Measurements from ENCODE around the gene PINLYP.
"Not testable (repeated sequence)": the region's sequence is repeated elsewhere in the genome, so short reads cannot be mapped to it uniquely, and the experiment has no call there.

The PINLYP gene

GRCh38 chr19:43596842-43597461, 21.4 kb downstream of the PINLYP start:
- TF ChIP-seq NFRKB (IDR thresholded peaks at IDR 0.05): no peak
- TF ChIP-seq CTBP1 (IDR thresholded peaks at IDR 0.05; ENCODE audit: borderline replicate concordance): no peak
- TF ChIP-seq ZNF384 (IDR thresholded peaks at IDR 0.05): no peak
- no peak for TF ChIP-seq TARDBP (IDR thresholded peaks at IDR 0.05)
- no peak for TF ChIP-seq ARNT (IDR thresholded peaks at IDR 0.05)
- no peak for TF ChIP-seq ELF4 (IDR thresholded peaks at IDR 0.05)
- no peak for TF ChIP-seq L3MBTL2 (conservative IDR thresholded peaks at IDR 0.05)
- TF ChIP-seq FOXA1 (IDR thresholded peaks at IDR 0.05): no peak
- TF ChIP-seq SUZ12 (IDR thresholded peaks at IDR 0.05): no peak
- no peak for TF ChIP-seq LEF1 (IDR thresholded peaks at IDR 0.05; ENCODE audit: borderline replicate concordance)
- no peak for TF ChIP-seq HDGF (IDR thresholded peaks at IDR 0.05; ENCODE audit: borderline replicate concordance)
- no peak for TF ChIP-seq PKNOX1 (IDR thresholded peaks at IDR 0.05)
- TF ChIP-seq SP1 (IDR thresholded peaks at IDR 0.05): no peak
- TF ChIP-seq FOXK2 (IDR thresholded peaks at IDR 0.05): no peak
- ChIA-PET POLR2A (interaction anchor here (0.9 to 2.2 kb wide), 7 partner anchors 14 to 66 kb away, joined by 3 to 16 read pairs (median 3); partner anchors contain the start of genes PINLYP and XRCC1), CTCF (no interaction called here)
- DNase-seq (ENCODE audit: extremely low spot score): no peak

- CTCF ChIA-PET: no interaction called here
- POLR2A ChIA-PET: no interaction called here
- DNase-seq (ENCODE audit: extremely low spot score): no peak
- TF ChIP-seq ZNF384 (IDR thresholded peaks at IDR 0.05) (no peak), HDGF (IDR thresholded peaks at IDR 0.05; ENCODE audit: borderline replicate concordance) (no peak), NFRKB (IDR thresholded peaks at IDR 0.05) (no peak), CTBP1 (IDR thresholded peaks at IDR 0.05; ENCODE audit: borderline replicate concordance) (no peak), SP1 (IDR thresholded peaks at IDR 0.05) (no peak), FOXM1 (IDR thresholded peaks at IDR 0.05; ENCODE audit: borderline replicate concordance) (no peak), FOXK2 (IDR thresholded peaks at IDR 0.05) (no peak), L3MBTL2 (conservative IDR thresholded peaks at IDR 0.05) (no peak), PKNOX1 (IDR thresholded peaks at IDR 0.05) (no peak), SUZ12 (IDR thresholded peaks at IDR 0.05) (no peak), LEF1 (IDR thresholded peaks at IDR 0.05; ENCODE audit: borderline replicate concordance) (no peak), FOXA1 (IDR thresholded peaks at IDR 0.05) (no peak), ELF4 (IDR thresholded peaks at IDR 0.05) (no peak), BHLHE40 (IDR thresholded peaks at IDR 0.05; ENCODE audit: borderline replicate concordance) (no peak), ARNT (IDR thresholded peaks at IDR 0.05) (no peak)
Measured at GRCh38 chr19:43597876-43598275, 22.3 kb downstream of the PINLYP start.

- POLR2A ChIA-PET: no interaction called here
- TF ChIP-seq TARDBP (IDR thresholded peaks at IDR 0.05) (no peak), ZNF384 (IDR thresholded peaks at IDR 0.05) (no peak), BHLHE40 (IDR thresholded peaks at IDR 0.05; ENCODE audit: borderline replicate concordance) (no peak), FOXA1 (IDR thresholded peaks at IDR 0.05) (no peak), PKNOX1 (IDR thresholded peaks at IDR 0.05) (no peak), SUZ12 (IDR thresholded peaks at IDR 0.05) (no peak), CTBP1 (IDR thresholded peaks at IDR 0.05; ENCODE audit: borderline replicate concordance) (no peak), NFRKB (IDR thresholded peaks at IDR 0.05) (no peak), L3MBTL2 (conservative IDR thresholded peaks at IDR 0.05) (no peak), SP1 (IDR thresholded peaks at IDR 0.05) (no peak), ARNT (IDR thresholded peaks at IDR 0.05) (no peak), FOXK2 (IDR thresholded peaks at IDR 0.05) (no peak), ELF4 (IDR thresholded peaks at IDR 0.05) (no peak), HDGF (IDR thresholded peaks at IDR 0.05; ENCODE audit: borderline replicate concordance) (no peak), LEF1 (IDR thresholded peaks at IDR 0.05; ENCODE audit: borderline replicate concordance) (no peak), FOXM1 (IDR thresholded peaks at IDR 0.05; ENCODE audit: borderline replicate concordance) (no peak)
Measured at GRCh38 chr19:43598445-43599240, 23.0 kb downstream of the PINLYP start.

GRCh38 chr19:43599635-43600295, 24.2 kb downstream of the PINLYP start:
- CTCF ChIA-PET: interaction anchor here (0.7 to 0.8 kb wide), 2 partner anchors 79 to 180 kb away, joined by 3 to 6 read pairs; no protein-coding TSS in a partner anchor
- TF ChIP-seq SP1 (IDR thresholded peaks at IDR 0.05) (no peak), FOXA1 (IDR thresholded peaks at IDR 0.05) (no peak)
- POLR2A ChIA-PET: no interaction called here
- no peak for DNase-seq (ENCODE audit: extremely low spot score)

More at GRCh38 chr19:43598445-43599240, 23.0 kb downstream of the PINLYP start:
- DNase-seq (ENCODE audit: extremely low spot score): no peak
- CTCF ChIA-PET: no interaction called here

GRCh38 chr19:43600326-43600725, 24.7 kb downstream of the PINLYP start:
- DNase-seq (ENCODE audit: extremely low spot score); POLR2A ChIA-PET: not testable (repeated sequence)
- CTCF ChIA-PET: interaction anchor here (0.7 kb wide), 1 partner anchor 80 kb away, joined by 3 read pairs; no protein-coding TSS in a partner anchor
